GM19467 (cell line): ENCODE measurements around the gene BIRC7.

Experiments
- ATAC-seq: cut with Tn5 transposase; IDR thresholded peaks from one replicate; pipeline ENCODE4 v1.9.1; 2021; ENCODE audit warnings: mild to moderate bottlenecking, moderate library complexity; ENCODE audit not compliant: unreplicated experiment

BIRC7 gene

GRCh38 chr20:63262836-63263235 is 27.1 kb downstream of the BIRC7 start:
- no peak for ATAC-seq

GRCh38 chr20:63264000-63264399 is 28.3 kb downstream of the BIRC7 start:
- ATAC-seq: no peak

- no peak for ATAC-seq
Observed at GRCh38 chr20:63264519-63264918, 28.8 kb downstream of the BIRC7 start.

- no peak for ATAC-seq
Observed at GRCh38 chr20:63265891-63266515, 30.3 kb downstream of the BIRC7 start.

- ATAC-seq: no peak
Observed at GRCh38 chr20:63267691-63268090, 32.0 kb downstream of the BIRC7 start.

- ATAC-seq: no peak
Observed at GRCh38 chr20:63268256-63268655, 32.6 kb downstream of the BIRC7 start.

- no peak for ATAC-seq
Observed at GRCh38 chr20:63268671-63269439, 33.1 kb downstream of the BIRC7 start.

- ATAC-seq: no peak
Observed at GRCh38 chr20:63269724-63270123, 34.0 kb downstream of the BIRC7 start.

- no peak for ATAC-seq
Observed at GRCh38 chr20:63270606-63271325, 35.1 kb downstream of the BIRC7 start.

GRCh38 chr20:63272105-63273058 is 36.7 kb downstream of the BIRC7 start, which contains the start of gene ARFGAP1:
ARFGAP1 (plus strand) TSS chr20:63272813; CDS start chr20:63275581, 2,768 bp downstream.
- peak; percentile 77 for ATAC-seq

- ATAC-seq: no peak
Observed at GRCh38 chr20:63273059-63273579, 37.4 kb downstream of the BIRC7 start.

- no peak for ATAC-seq
Observed at GRCh38 chr20:63273635-63274380, 38.1 kb downstream of the BIRC7 start.

- ATAC-seq: no peak
Observed at GRCh38 chr20:63274381-63275228, 38.9 kb downstream of the BIRC7 start.

GRCh38 chr20:63275825-63276224 is 40.1 kb downstream of the BIRC7 start:
- ATAC-seq: no peak

GRCh38 chr20:63276956-63277355 is 41.3 kb downstream of the BIRC7 start:
- no peak for ATAC-seq

GRCh38 chr20:63277466-63278272 is 42.0 kb downstream of the BIRC7 start:
- no peak for ATAC-seq

GRCh38 chr20:63278661-63279060 is 43.0 kb downstream of the BIRC7 start:
- ATAC-seq: no peak

- no peak for ATAC-seq
Observed at GRCh38 chr20:63279931-63280330, 44.2 kb downstream of the BIRC7 start.
